GM23248 (cell line): Measurements from ENCODE around the gene IL21R. TPM values are rescaled to one million over a fixed set of nuclear protein-coding genes. Genes with fewer than 3 reads are reported as not detected.
"Not testable (repeated sequence)": the region's sequence is repeated elsewhere in the genome, so short reads cannot be mapped to it uniquely, and the experiment has no call there.

Source experiments
- DNase-seq: peaks from one replicate; pipeline ENCODE4 v3.0.0-alpha.2; 2015
- H2AFZ ChIP-seq: fragments of 200-600 bp; sonication (generic); 2 replicates; pipeline ENCODE4 v1.6.1; 2016; ENCODE audit warnings: antibody characterized with exemption
- H3F3A ChIP-seq: fragments of 200-600 bp; sonication (generic); 2 replicates; pipeline ENCODE4 v1.6.1; 2016; ENCODE audit warnings: mild to moderate bottlenecking, antibody characterized with exemption, mixed run types; ENCODE audit not compliant: insufficient read depth
- H3K27ac ChIP-seq: fragments of 200-600 bp; sonication (generic); 2 replicates; pipeline ENCODE4 v1.5.1; 2016; ENCODE audit warnings: mild to moderate bottlenecking
- H3K27me3 ChIP-seq: fragments of 200-600 bp; sonication (generic); replicated peaks from 2 replicates; pipeline ENCODE4 v1.6.1; 2016; ENCODE audit warnings: mild to moderate bottlenecking; ENCODE audit not compliant: insufficient read depth
- H3K36me3 ChIP-seq: fragments of 200-600 bp; sonication (generic); 2 replicates; pipeline ENCODE4 v1.6.1; 2016; ENCODE audit warnings: low read depth, mild to moderate bottlenecking
- H3K4me1 ChIP-seq: fragments of 200-600 bp; sonication (generic); 2 replicates; pipeline ENCODE4 v1.6.1; 2016; ENCODE audit warnings: mild to moderate bottlenecking; ENCODE audit not compliant: insufficient read depth
- H3K4me2 ChIP-seq: fragments of 200-600 bp; sonication (generic); one replicate; pipeline ENCODE4 v1.6.1; 2016; ENCODE audit warnings: mild to moderate bottlenecking; ENCODE audit not compliant: unreplicated experiment
- H3K4me3 ChIP-seq: fragments of 200-600 bp; sonication (generic); 2 replicates; pipeline ENCODE4 v1.5.1; 2016; ENCODE audit warnings: mild to moderate bottlenecking
- H3K79me2 ChIP-seq: fragments of 200-600 bp; sonication (generic); 2 replicates; pipeline ENCODE4 v1.6.1; 2016; ENCODE audit warnings: mild to moderate bottlenecking; ENCODE audit not compliant: insufficient read depth
- H3K9ac ChIP-seq: fragments of 200-600 bp; sonication (generic); 2 replicates; pipeline ENCODE4 v1.6.1; 2016; ENCODE audit warnings: mild to moderate bottlenecking
- H3K9me2 ChIP-seq: fragments of 200-600 bp; sonication (generic); 2 replicates; pipeline ENCODE4 v1.6.1; 2016; ENCODE audit warnings: mixed run types, mild to moderate bottlenecking, moderate library complexity; ENCODE audit not compliant: insufficient read depth
- H3K9me3 ChIP-seq: fragments of 200-600 bp; sonication (generic); one replicate; pipeline ENCODE4 v1.6.1; 2017; ENCODE audit warnings: low read depth
- H4K20me1 ChIP-seq: fragments of 200-600 bp; sonication (generic); 2 replicates; pipeline ENCODE4 v1.6.0; 2016; ENCODE audit not compliant: insufficient read depth
- EZH2 ChIP-seq: fragments of 200-600 bp; sonication (generic); IDR thresholded peaks from 2 replicates; pipeline ENCODE4 v1.6.1; 2018; ENCODE audit warnings: antibody characterized with exemption, mild to moderate bottlenecking; ENCODE audit not compliant: insufficient read depth, poor library complexity, severe bottlenecking
- EZH2phosphoT487 ChIP-seq: fragments of 200-600 bp; sonication (generic); IDR thresholded peaks from 2 replicates; pipeline ENCODE4 v1.6.1; 2018; ENCODE audit warnings: antibody characterized with exemption, moderate library complexity, mild to moderate bottlenecking, low read depth; ENCODE audit not compliant: insufficient read depth
- WGBS, 2 experiments: methylation state at CpG; one replicate each; pipeline ENCODE4 v1.1.6; 2015 to 2017; ENCODE audit warnings: low lambda C conversion rate in 2 of 2, low coverage in 1 of 2; ENCODE audit errors: missing lambda C conversion rate in 2 of 2; 5-methylcytosine and 5-hydroxymethylcytosine counted together
- in situ Hi-C: fragments of 300-500 bp; cut with MboI; formaldehyde crosslinking; loops from 2 replicates; pipeline ENCODE4 v1.15.0; 2020
- polyA plus RNA-seq: library from polyadenylated mRNA; unstranded; fragments of >200 nt; fragmentation: Nextera tagmentation; extraction: Ambion mirVana; gene quantifications from 2 replicates; pipeline ENCODE4 v1.2.1, GENCODE V29; 2016
- total RNA-seq: library from RNA; depleted of rRNA; stranded (reverse); fragments of >200 nt; shearing (Covaris generic); gene quantifications from 2 replicates; pipeline ENCODE4 v1.2.3, GENCODE V29; 2014

Gene IL21R
- total and polyA plus RNA-seq, 2 experiments from 2014 or later: 1.2 to 1.5 TPM

DNA sequence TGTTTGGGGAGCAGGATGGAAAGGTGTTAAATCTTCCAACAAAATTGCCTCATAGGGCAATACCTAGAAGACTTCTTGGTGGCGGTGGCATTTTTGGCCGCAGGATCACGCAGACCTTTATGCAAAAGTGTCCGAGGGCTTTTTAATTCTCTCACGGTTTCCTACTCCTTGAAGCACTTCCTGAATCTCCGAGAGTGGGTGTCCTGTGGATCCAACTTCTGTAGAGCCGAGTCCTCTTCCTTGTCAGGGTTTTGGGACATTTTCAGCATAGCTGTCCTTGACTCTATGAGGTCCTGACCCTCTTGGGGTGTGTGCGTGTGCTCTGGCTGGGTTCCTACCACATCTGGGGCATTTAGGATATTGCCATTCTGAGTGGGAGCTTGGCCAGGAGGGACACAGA lies 31.7 kb downstream of the IL21R start:
- no peak for TF ChIP-seq EZH2phosphoT487
- TF ChIP-seq EZH2: no peak
- no peaks in the 10 kb centered on the region for H4K20me1 ChIP-seq
- no peak overlapping the region for H3K27ac ChIP-seq
- H3F3A ChIP-seq: peaks cover 25% of the 10 kb centered on the region
- no peaks in the 10 kb centered on the region for H3K9me3 ChIP-seq
- no peaks in the 10 kb centered on the region for H3K27me3 ChIP-seq
- DNase-seq: no peak
- H3K4me3 ChIP-seq: no peak overlapping the region
- H3K9ac ChIP-seq: no peak overlapping the region
- H2AFZ ChIP-seq: no peak overlapping the region
- H3K9me2 ChIP-seq: no peaks in the 10 kb centered on the region
- WGBS, 2 experiments: 83% methylated on average over 8 of the region's 8 CpGs
- no peaks in the 10 kb centered on the region for H3K36me3 ChIP-seq
- no peaks in the 10 kb centered on the region for H3K79me2 ChIP-seq
- no peak overlapping the region for H3K4me2 ChIP-seq
- H3K4me1 ChIP-seq: peaks cover 16% of the 10 kb centered on the region
- in situ Hi-C loops: loop anchor here (25.0 kb wide), 1 partner anchor 1596 kb away; no protein-coding TSS in a partner anchor

- Histone ChIP-seq H3K4me2 (no peak overlapping the region), H3K9me2 (no peaks in the 10 kb centered on the region), H3K4me1 (peaks cover 16% of the 10 kb centered on the region), H3K36me3 (no peaks in the 10 kb centered on the region), H4K20me1 (no peaks in the 10 kb centered on the region), H3K9me3 (no peaks in the 10 kb centered on the region), H3K4me3 (no peak overlapping the region), H3F3A (peaks cover 25% of the 10 kb centered on the region), H2AFZ (no peak overlapping the region), H3K79me2 (no peaks in the 10 kb centered on the region), H3K27ac (no peak overlapping the region), H3K9ac (no peak overlapping the region), H3K27me3 (no peaks in the 10 kb centered on the region)
- WGBS, 2 experiments: 82 to 83% methylated on average over 16 of the region's 16 CpGs
- DNase-seq: no peak
- TF ChIP-seq EZH2 (no peak), EZH2phosphoT487 (no peak)
- in situ Hi-C loops: loop anchor here (25.0 kb wide), 1 partner anchor 1597 kb away; no protein-coding TSS in a partner anchor
Measured at GRCh38 chr16:27434141-27435051, 32.4 kb downstream of the IL21R start.

DNA sequence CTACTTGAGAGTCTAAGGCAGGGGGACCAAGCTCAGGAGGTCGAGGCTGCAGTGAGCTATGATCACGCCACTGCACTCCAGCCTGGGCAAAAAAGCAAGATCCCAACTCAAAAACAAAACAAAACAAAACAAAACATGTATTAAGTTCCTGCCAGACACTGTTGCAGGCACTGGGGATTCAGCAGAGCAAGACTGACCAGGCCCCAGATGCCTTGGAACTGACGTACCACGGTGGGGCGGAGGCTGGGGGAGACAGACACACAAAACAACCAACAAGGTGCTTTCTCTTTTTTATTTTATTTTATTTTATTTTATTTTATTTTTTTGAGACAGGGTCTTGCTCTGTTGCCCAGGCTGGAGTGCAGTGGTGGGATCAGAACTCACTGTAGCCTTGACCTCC lies 33.2 kb downstream of the IL21R start:
- H3K79me2 ChIP-seq, H3K9ac ChIP-seq, H3K27me3 ChIP-seq, H3K4me2 ChIP-seq, H2AFZ ChIP-seq, H3K27ac ChIP-seq, H3K36me3 ChIP-seq, H4K20me1 ChIP-seq, DNase-seq, H3K9me2 ChIP-seq, H3K9me3 ChIP-seq, H3K4me3 ChIP-seq: not testable (repeated sequence)
- peaks cover 16% of the 10 kb centered on the region for H3K4me1 ChIP-seq
- peaks cover 25% of the 10 kb centered on the region for H3F3A ChIP-seq
- 86 to 88% methylated on average over 5 of the region's 5 CpGs for WGBS, 2 experiments
- in situ Hi-C loops: loop anchor here (25.0 kb wide), 1 partner anchor 1598 kb away; no protein-coding TSS in a partner anchor

DNA sequence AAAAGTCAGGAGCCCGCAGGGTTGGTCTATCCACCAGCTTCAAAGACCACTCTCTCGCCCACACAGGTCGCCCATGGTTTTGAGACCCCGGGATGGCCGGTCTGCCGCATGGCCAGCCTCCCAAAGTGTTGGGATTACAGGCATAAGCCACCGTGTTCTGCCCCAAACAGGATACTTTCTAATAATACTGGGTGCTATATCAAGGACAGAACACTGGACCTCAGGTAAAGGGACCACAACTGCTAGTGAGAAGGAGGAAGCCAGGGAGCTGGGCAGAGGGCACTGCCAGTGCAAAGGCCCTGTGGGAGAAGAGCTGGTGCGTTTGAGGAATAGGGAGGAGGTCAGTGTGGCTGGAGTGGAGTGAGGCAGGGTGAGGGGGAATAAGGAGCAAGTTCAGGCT lies 34.1 kb downstream of the IL21R start:
- Histone ChIP-seq H3F3A (peaks cover 25% of the 10 kb centered on the region), H3K27ac (no peak overlapping the region), H3K4me3 (no peak overlapping the region), H3K27me3 (no peaks in the 10 kb centered on the region), H3K9me3 (no peaks in the 10 kb centered on the region), H3K79me2 (no peaks in the 10 kb centered on the region), H3K36me3 (no peaks in the 10 kb centered on the region), H4K20me1 (no peaks in the 10 kb centered on the region), H3K9me2 (no peaks in the 10 kb centered on the region), H3K4me2 (no peak overlapping the region), H3K4me1 (peaks cover 16% of the 10 kb centered on the region), H2AFZ (no peak overlapping the region), H3K9ac (no peak overlapping the region)
- 90 to 91% methylated on average over 8 of the region's 8 CpGs for WGBS, 2 experiments
- no peak for TF ChIP-seq EZH2phosphoT487
- TF ChIP-seq EZH2: no peak
- in situ Hi-C loops: loop anchor here (25.0 kb wide), 1 partner anchor 1599 kb away; no protein-coding TSS in a partner anchor
- no peak for DNase-seq
